ENCODE measurements around the gene CCDC92. TPM values are rescaled to one million over a fixed set of nuclear protein-coding genes. Genes with fewer than 3 reads are reported as not detected.
A peak's percentile ranks its signal among the peaks of the same experiment; 100 is the strongest.

CCDC92 gene
- total and polyA plus RNA-seq, 2 experiments from 2014 or later: 49.3 to 67.0 TPM

GRCh38 chr12:123889848-123890535 lies 82.6 kb downstream of the CCDC92 start:
- H3K4me1 ChIP-seq (ENCODE audit: low read depth): peaks cover 11% of the 10 kb centered on the region
- H3K4me3 ChIP-seq: no peak overlapping the region
- TF ChIP-seq CTCF (IDR thresholded peaks at IDR 0.05; ENCODE audit: low read depth, low read length): no peak
- H3K27ac ChIP-seq: no peak overlapping the region
- peak in 1 of 2 donors; percentile 30 for DNase-seq (ENCODE audit: low read depth in 1 of 2, low spot score in 1 of 2)
- H3K27me3 ChIP-seq: no peaks in the 10 kb centered on the region
- no peaks in the 10 kb centered on the region for H3K9me3 ChIP-seq (ENCODE audit: low read depth)
- H3K36me3 ChIP-seq: no peaks in the 10 kb centered on the region

- Histone ChIP-seq H3K4me3 (no peak overlapping the region), H3K27me3 (no peaks in the 10 kb centered on the region), H3K4me1 (ENCODE audit: low read depth) (peaks cover 11% of the 10 kb centered on the region), H3K36me3 (no peaks in the 10 kb centered on the region), H3K27ac (no peak overlapping the region), H3K9me3 (ENCODE audit: low read depth) (no peaks in the 10 kb centered on the region)
- DNase-seq (ENCODE audit: low read depth in 1 of 2, low spot score in 1 of 2): no peak
- no peak for TF ChIP-seq CTCF (IDR thresholded peaks at IDR 0.05; ENCODE audit: low read depth, low read length)
Observed at GRCh38 chr12:123888989-123889388, 83.6 kb downstream of the CCDC92 start.

- no peaks in the 10 kb centered on the region for H3K4me1 ChIP-seq (ENCODE audit: low read depth)
- H3K9me3 ChIP-seq (ENCODE audit: low read depth): no peaks in the 10 kb centered on the region
- peaks cover 3% of the 10 kb centered on the region for H3K27me3 ChIP-seq
- no peak for DNase-seq (ENCODE audit: low read depth in 1 of 2, low spot score in 1 of 2)
- no peak overlapping the region for H3K4me3 ChIP-seq
- no peak for TF ChIP-seq CTCF (IDR thresholded peaks at IDR 0.05; ENCODE audit: low read depth, low read length)
- no peaks in the 10 kb centered on the region for H3K36me3 ChIP-seq
- H3K27ac ChIP-seq: no peak overlapping the region
Observed at GRCh38 chr12:123886931-123887582, 85.6 kb downstream of the CCDC92 start.

- TF ChIP-seq CTCF (IDR thresholded peaks at IDR 0.05; ENCODE audit: low read depth, low read length): no peak
- H3K4me3 ChIP-seq: no peak overlapping the region
- H3K36me3 ChIP-seq: no peaks in the 10 kb centered on the region
- no peaks in the 10 kb centered on the region for H3K9me3 ChIP-seq (ENCODE audit: low read depth)
- DNase-seq (ENCODE audit: low read depth in 1 of 2, low spot score in 1 of 2): no peak
- H3K27me3 ChIP-seq: peaks cover 3% of the 10 kb centered on the region
- H3K4me1 ChIP-seq (ENCODE audit: low read depth): no peaks in the 10 kb centered on the region
- H3K27ac ChIP-seq: no peak overlapping the region
Observed at GRCh38 chr12:123886258-123886657, 86.4 kb downstream of the CCDC92 start.

Other genes with a start within 250 kb of the CCDC92 start
- gene DNAH10, start 210.5 kb downstream of the CCDC92 start, total RNA-seq: 0.77 and 1.1 TPM in 2 replicates
- 1.0 and 3.0 TPM in 2 replicates for gene DNAH10, start 210.5 kb downstream of the CCDC92 start, polyA plus RNA-seq
- 78.9 and 115 TPM in 2 replicates for gene ZNF664, start 384 bp upstream of the CCDC92 start, total RNA-seq
- gene ZNF664, start 384 bp upstream of the CCDC92 start, polyA plus RNA-seq: 40.5 and 43.4 TPM in 2 replicates